HEK293T (cell line): ENCODE measurements around the gene POLR1F.

Experiments used
- ARNT ChIP-seq: fragments of 450-650 bp; IDR thresholded peaks from 2 replicates; pipeline ENCODE4 v1.6.1; 2017; ENCODE audit warnings: mild to moderate bottlenecking
- CTBP1 ChIP-seq: fragments of 450-650 bp; IDR thresholded peaks from 2 replicates; pipeline ENCODE4 v1.6.1; 2016; ENCODE audit warnings: borderline replicate concordance
- ELF4 ChIP-seq: fragments of 450-650 bp; IDR thresholded peaks from 2 replicates; pipeline ENCODE4 v1.6.1; 2017; ENCODE audit warnings: antibody characterized with exemption
- FOXA1 ChIP-seq: fragments of 450-650 bp; IDR thresholded peaks from 2 replicates; pipeline ENCODE4 v1.6.1; 2016; ENCODE audit warnings: mild to moderate bottlenecking
- FOXK2 ChIP-seq: fragments of 450-650 bp; IDR thresholded peaks from 2 replicates; pipeline ENCODE4 v1.6.1; 2016; ENCODE audit warnings: mild to moderate bottlenecking
- FOXM1 ChIP-seq: fragments of 450-650 bp; IDR thresholded peaks from 2 replicates; pipeline ENCODE4 v1.6.1; 2017; ENCODE audit warnings: mild to moderate bottlenecking, borderline replicate concordance
- NFRKB ChIP-seq: fragments of 450-650 bp; IDR thresholded peaks from 2 replicates; pipeline ENCODE4 v1.6.1; 2016; ENCODE audit warnings: mild to moderate bottlenecking, moderate library complexity
- SP1 ChIP-seq: fragments of 450-650 bp; IDR thresholded peaks from 2 replicates; pipeline ENCODE4 v1.6.1; 2017
- SUZ12 ChIP-seq: fragments of 450-650 bp; IDR thresholded peaks from 2 replicates; pipeline ENCODE4 v1.6.1; 2016; ENCODE audit warnings: mild to moderate bottlenecking
- TARDBP ChIP-seq: fragments of 450-650 bp; IDR thresholded peaks from 2 replicates; pipeline ENCODE4 v1.6.1; 2016
- ZNF384 ChIP-seq: fragments of 450-650 bp; IDR thresholded peaks from 2 replicates; pipeline ENCODE4 v1.6.1; 2016

DNA sequence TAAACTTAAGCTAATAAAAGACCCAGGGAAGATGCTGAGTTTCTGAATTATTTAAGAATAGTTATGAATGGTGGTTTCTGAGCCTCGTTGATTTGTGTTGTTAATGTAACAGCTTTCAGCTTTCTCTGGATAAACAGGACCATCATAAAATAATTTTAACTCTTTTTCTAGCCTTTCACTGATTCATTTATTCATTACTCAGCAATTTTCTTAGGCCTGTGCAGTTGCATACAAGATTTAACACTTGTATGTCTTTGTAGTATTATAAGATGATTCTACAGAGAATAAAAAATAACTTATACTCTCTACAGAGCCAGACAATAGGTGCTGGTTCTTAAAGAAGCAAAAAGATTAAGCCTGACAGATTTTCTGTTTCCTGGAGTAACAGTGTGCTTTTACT is 35.2 kb upstream of the POLR1F start:
- no peak for TF ChIP-seq SUZ12
- TF ChIP-seq CTBP1: no peak
- TF ChIP-seq ZNF384: no peak
- no peak for TF ChIP-seq FOXM1
- TF ChIP-seq TARDBP: no peak
- no peak for TF ChIP-seq SP1
- no peak for TF ChIP-seq FOXK2
- no peak for TF ChIP-seq ELF4
- TF ChIP-seq NFRKB: no peak
- no peak for TF ChIP-seq FOXA1
- no peak for TF ChIP-seq ARNT
